Measurements from ENCODE around the gene CD200.

The CD200 gene

GRCh38 chr3:112333002-112333380 lies at the start of gene CD200:
Gene CD200 (plus strand): TSS chr3:112333156. CDS start chr3:112333213, 57 bp downstream.
- DNase-seq (ENCODE audit: low read depth in 2 of 2), result peak; percentile 33 to 61

GRCh38 chr3:112289011-112289410 lies 43.9 kb upstream of the CD200 start:
- no peak for DNase-seq (ENCODE audit: low read depth in 2 of 2)

- DNase-seq (ENCODE audit: low read depth in 2 of 2), result no peak
These were observed 39.3 kb upstream of the CD200 start, which contains the start of gene SLC9C1 for GRCh38 chr3:112293368-112294321. Gene SLC9C1 (minus strand): TSS chr3:112294216. CDS start chr3:112286791, 7,425 bp downstream.

GRCh38 chr3:112297714-112298113 lies 35.2 kb upstream of the CD200 start:
- DNase-seq (ENCODE audit: low read depth in 2 of 2), result no peak

GRCh38 chr3:112298781-112299180 lies 34.2 kb upstream of the CD200 start:
- DNase-seq (ENCODE audit: low read depth in 2 of 2), result no peak

- no peak for DNase-seq (ENCODE audit: low read depth in 2 of 2)
These were observed 30.7 kb upstream of the CD200 start for GRCh38 chr3:112302150-112302830.

- no peak for DNase-seq (ENCODE audit: low read depth in 2 of 2)
These were observed 29.8 kb upstream of the CD200 start for GRCh38 chr3:112302881-112303763.

- DNase-seq (ENCODE audit: low read depth in 2 of 2), result no peak
These were observed 29.1 kb upstream of the CD200 start for GRCh38 chr3:112303764-112304325.

GRCh38 chr3:112304611-112305010 lies 28.3 kb upstream of the CD200 start:
- no peak for DNase-seq (ENCODE audit: low read depth in 2 of 2)

GRCh38 chr3:112306825-112307224 lies 26.1 kb upstream of the CD200 start:
- no peak for DNase-seq (ENCODE audit: low read depth in 2 of 2)

- no peak for DNase-seq (ENCODE audit: low read depth in 2 of 2)
These were observed 25.4 kb upstream of the CD200 start for GRCh38 chr3:112307557-112307956.

GRCh38 chr3:112308151-112308911 lies 24.6 kb upstream of the CD200 start:
- no peak for DNase-seq (ENCODE audit: low read depth in 2 of 2)

GRCh38 chr3:112314649-112315048 lies 18.3 kb upstream of the CD200 start:
- DNase-seq (ENCODE audit: low read depth in 2 of 2), result no peak

- DNase-seq (ENCODE audit: low read depth in 2 of 2), result no peak
These were observed 17.2 kb upstream of the CD200 start for GRCh38 chr3:112315791-112316190.

GRCh38 chr3:112319516-112320276 lies 13.3 kb upstream of the CD200 start:
- no peak for DNase-seq (ENCODE audit: low read depth in 2 of 2)

GRCh38 chr3:112320691-112321090 lies 12.3 kb upstream of the CD200 start:
- DNase-seq (ENCODE audit: low read depth in 2 of 2), result no peak

- DNase-seq (ENCODE audit: low read depth in 2 of 2), result no peak
These were observed 10.9 kb upstream of the CD200 start for GRCh38 chr3:112321867-112322652.

- DNase-seq (ENCODE audit: low read depth in 2 of 2), result no peak
These were observed 5.5 kb upstream of the CD200 start for GRCh38 chr3:112327371-112327951.

- DNase-seq (ENCODE audit: low read depth in 2 of 2), result no peak
These were observed 1.1 kb upstream of the CD200 start for GRCh38 chr3:112331851-112332250.

Measured in stimulated activated CD4-positive, alpha-beta T cell treated with anti-CD3 and anti-CD28 coated beads, Interleukin-12 subunit alpha, Interleukin-12 subunit beta, amount 100 ng/mL, for 24 hours (primary cell).